SK-N-SH treated with all-trans-retinoic acid at 6 μM for 48 hours (cell line): Measurements from ENCODE around the gene GNAS-AS1.
"Not testable (repeated sequence)": the region's sequence is repeated elsewhere in the genome, so short reads cannot be mapped to it uniquely, and the experiment has no call there.

Experiments
- ISL1 ChIP-seq: fragments of 250-450 bp; sonication (Bioruptor Pico); IDR thresholded peaks from 2 replicates; pipeline ENCODE4 v2.1.2; 2022; ENCODE audit warnings: mild to moderate bottlenecking, moderate library complexity
- OSR1 ChIP-seq: fragments of 250-450 bp; sonication (Bioruptor Pico); IDR thresholded peaks from 2 replicates; pipeline ENCODE4 v1.8.0; 2022; ENCODE audit warnings: moderate library complexity, mild to moderate bottlenecking, inconsistent platforms
- PATZ1 ChIP-seq: fragments of 250-450 bp; sonication (Bioruptor Pico); IDR thresholded peaks from 2 replicates; pipeline ENCODE4 v1.8.0; 2020; ENCODE audit warnings: mild to moderate bottlenecking, moderate library complexity, borderline replicate concordance
- ZNF70 ChIP-seq: fragments of 450-650 bp; formaldehyde crosslinking; IDR thresholded peaks from 2 replicates; pipeline ENCODE4 v1.5.0; 2020; ENCODE audit warnings: mild to moderate bottlenecking, moderate library complexity

GRCh38 chr20:58820515-58820914, 30.2 kb downstream of the GNAS-AS1 start:
- not testable (repeated sequence) for TF ChIP-seq PATZ1 (CRISPR knock-in tag); ZNF70 (CRISPR knock-in tag); OSR1; ISL1 (CRISPR knock-in tag)
